GM18507 (cell line): ENCODE measurements around the gene SUMF1.

Experiments
- DNase-seq: peaks from one replicate; pipeline ENCODE4 v3.0.0; 2011; ENCODE audit warnings: low read depth; ENCODE audit not compliant: insufficient read length; ENCODE audit errors: extremely low spot score
- FAIRE-seq: peaks from 2 replicates; lab custom pipeline; 2011; peaks lifted over from hg19 to GRCh38; lab: Jason Lieb, UNC

SUMF1 gene

GRCh38 chr3:4322635-4323034, 144.4 kb downstream of the SUMF1 start:
- DNase-seq (no peak), FAIRE-seq (no peak)

DNA sequence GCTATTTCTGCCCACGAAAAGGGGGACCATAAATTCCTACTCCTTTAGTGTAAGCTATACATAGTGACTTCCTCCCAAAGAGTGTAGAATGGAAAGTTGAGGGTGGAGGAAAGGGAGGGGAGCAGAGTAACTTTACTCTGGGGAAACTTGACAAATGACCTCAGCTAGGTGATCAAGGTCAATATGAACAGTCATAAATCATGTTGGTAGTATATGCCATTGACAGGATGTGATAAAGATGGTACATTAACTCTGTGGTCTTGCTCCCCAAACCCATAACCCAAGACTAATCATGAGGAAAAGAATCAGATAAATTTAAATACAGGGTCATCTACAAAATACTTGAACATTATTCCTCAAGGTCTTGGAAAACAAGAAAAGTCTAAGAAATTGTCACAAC, 145.3 kb downstream of the SUMF1 start:
- no peak for FAIRE-seq
- DNase-seq: no peak

- DNase-seq: no peak
Observed at GRCh38 chr3:4320096-4320911, 146.8 kb downstream of the SUMF1 start.

DNA sequence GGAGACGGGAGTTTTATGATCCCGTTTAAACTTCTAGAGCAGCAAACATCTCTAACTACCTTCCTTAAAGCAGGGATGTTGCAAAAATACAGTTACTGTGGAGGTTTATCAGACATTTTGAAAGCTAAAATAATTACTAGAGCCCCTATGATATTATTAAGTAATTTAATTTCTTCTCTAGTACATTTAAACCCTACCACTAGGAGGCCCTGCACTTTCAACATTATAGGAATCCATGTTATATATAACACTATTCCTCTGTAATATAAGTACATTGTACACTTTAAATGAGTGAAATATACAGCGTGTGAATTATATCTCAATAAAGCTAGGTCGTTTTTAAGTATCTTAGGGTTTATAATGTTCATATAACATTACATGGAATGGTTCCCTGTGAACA, 152.4 kb downstream of the SUMF1 start:
- FAIRE-seq: no peak
- no peak for DNase-seq

More at GRCh38 chr3:4320096-4320911, 146.8 kb downstream of the SUMF1 start:
- no peak for FAIRE-seq

- FAIRE-seq (no peak), DNase-seq (no peak)
Observed at GRCh38 chr3:4313606-4314293, 153.3 kb downstream of the SUMF1 start.

DNA sequence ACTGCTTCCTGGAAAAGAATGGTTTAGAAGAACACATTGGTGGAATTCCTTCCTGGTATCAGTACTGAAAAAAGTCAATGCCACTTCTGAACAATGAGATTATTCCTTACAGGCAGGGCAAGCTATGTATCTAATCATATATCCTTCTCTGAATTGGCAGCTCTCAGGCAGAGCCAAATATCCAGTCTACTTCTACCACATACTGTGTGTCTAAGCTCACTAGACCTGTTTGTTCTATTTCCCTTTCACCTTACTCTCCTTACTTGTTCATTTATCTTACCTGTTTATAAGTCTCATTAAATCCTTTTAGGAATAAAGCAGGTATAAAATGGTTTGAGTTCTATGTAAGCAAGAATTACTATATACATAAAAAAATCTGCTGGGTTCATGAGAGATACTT, 155.6 kb downstream of the SUMF1 start:
- FAIRE-seq (no peak), DNase-seq (no peak)
